K562 (cell line): ENCODE measurements around the gene CDK9. TPM values are rescaled to one million over a fixed set of nuclear protein-coding genes. Genes with fewer than 3 reads are reported as not detected.
A peak's percentile ranks its signal among the peaks of the same experiment; 100 is the strongest.

Experiments
- ADNP ChIP-seq: fragments of 200-800 bp; sonication (Bioruptor generic); IDR thresholded peaks from 2 replicates; pipeline ENCODE4 v1.6.1; 2016; ENCODE audit warnings: missing genetic modification characterization, missing compliant biosample characterization
- FOS ChIP-seq: IDR thresholded peaks from 3 replicates; pipeline ENCODE4 v1.6.1; 2011; ENCODE audit not compliant: insufficient read length; ENCODE audit errors: extremely low read depth
- FOXA3 ChIP-seq, 2 experiments: fragments of 450-650 bp in 1 of 2; sonication (generic) in 1 of 2; formaldehyde crosslinking; IDR thresholded peaks in 1 of 2; conservative IDR thresholded peaks in 1 of 2; 2 replicates each; pipeline versions ENCODE4 v1.4.0 to v1.8.0; 2020 to 2022; ENCODE audit warnings: mild to moderate bottlenecking in 2 of 2, missing genetic modification reagents in 1 of 2
- MYNN ChIP-seq, 2 experiments: sonication (generic); formaldehyde crosslinking in 1 of 2; IDR thresholded peaks; 2 replicates each; pipeline versions ENCODE4 v1.5.0 to v1.6.1; 2016 to 2020; ENCODE audit warnings: antibody characterized with exemption in 1 of 2, missing genetic modification reagents in 1 of 2
- NR2C2 ChIP-seq, 2 experiments: fragments of 200-800 bp in 1 of 2; sonication (Bioruptor generic) in 1 of 2; sonication (generic) in 1 of 2; formaldehyde crosslinking in 1 of 2; IDR thresholded peaks; 2 replicates each; pipeline versions ENCODE4 v1.6.1 to v1.8.0; 2016 to 2022; ENCODE audit warnings: mild to moderate bottlenecking in 1 of 2, missing compliant biosample characterization in 1 of 2, missing genetic modification characterization in 1 of 2, missing genetic modification reagents in 1 of 2
- NRF1 ChIP-seq, 2 experiments: fragments of 450-650 bp; IDR thresholded peaks in 1 of 2; conservative IDR thresholded peaks in 1 of 2; 2 replicates each; pipeline ENCODE4 v1.6.1; 2014; ENCODE audit warnings: mild to moderate bottlenecking in 2 of 2
- PHF20 ChIP-seq: fragments of 450-650 bp; IDR thresholded peaks from 2 replicates; pipeline ENCODE4 v1.6.1; 2018; ENCODE audit not compliant: partially characterized antibody
- RBM14 ChIP-seq: fragments of 200-400 bp; formaldehyde crosslinking; IDR thresholded peaks from 2 replicates; pipeline ENCODE4 v1.6.1; 2018; ENCODE audit warnings: low read depth, mild to moderate bottlenecking, low read length, moderate library complexity, borderline replicate concordance; ENCODE audit not compliant: insufficient read depth
- STAT5A ChIP-seq: IDR thresholded peaks from 2 replicates; pipeline ENCODE4 v1.6.1; 2012; ENCODE audit warnings: low read length, inconsistent platforms, borderline replicate concordance
- TARDBP ChIP-seq: fragments of 450-650 bp; IDR thresholded peaks from 2 replicates; pipeline ENCODE4 v1.6.1; 2016
- XRCC5 ChIP-seq: fragments of 200-400 bp; formaldehyde crosslinking; IDR thresholded peaks from 2 replicates; pipeline ENCODE4 v1.6.1; 2017; ENCODE audit warnings: low read depth, mild to moderate bottlenecking, low read length
- ZNF274 ChIP-seq: IDR thresholded peaks from 2 replicates; pipeline ENCODE4 v1.6.1; 2011; ENCODE audit warnings: low read depth, mild to moderate bottlenecking, low read length, moderate library complexity, borderline replicate concordance
- ZNF311 ChIP-seq: fragments of 250-450 bp; sonication (Bioruptor Pico); IDR thresholded peaks from 2 replicates; pipeline ENCODE4 v1.4.0; 2020; ENCODE audit warnings: mild to moderate bottlenecking, moderate library complexity
- polyA plus RNA-seq, 8 experiments: library from polyadenylated mRNA; depleted of rRNA in 4 of 8; stranded (reverse) in 5 of 8; unstranded in 3 of 8; fragments of >200 nt; fragmentation: Nextera tagmentation in 2 of 8; fragmentation: Illumina TruSeq in 1 of 8; extraction: Ambion mirVana in 2 of 8; extraction: Trizol in 1 of 8; gene quantifications; 2 replicates each; pipeline versions ENCODE4 v1.2.1 to v1.2.3, GENCODE V29; 2011 to 2014; ENCODE audit warnings: inconsistent platforms in 1 of 8, missing spikeins in 1 of 8
- total RNA-seq, 7 experiments: library from RNA; depleted of rRNA in 6 of 7; stranded (reverse); fragments of >200 nt in 6 of 7; fragmentation: Illumina TruSeq in 2 of 7; extraction: Trizol in 2 of 7; gene quantifications; 2 replicates each; pipeline versions ENCODE4 v1.2.1 to v1.2.3, GENCODE V29; 2011 to 2021; ENCODE audit warnings: low replicate concordance in 1 of 7
- TF ChIP-seq, protein P1 (sequence below): fragments of 250-450 bp; sonication (Bioruptor Pico); IDR thresholded peaks from 2 replicates; pipeline ENCODE4 v1.5.0; 2020; ENCODE audit warnings: mild to moderate bottlenecking
- TF ChIP-seq, protein P2 (sequence below): fragments of 450-650 bp; IDR thresholded peaks from one replicate; pipeline ENCODE4 v1.6.1; 2018; ENCODE audit warnings: mild to moderate bottlenecking, moderate library complexity; ENCODE audit not compliant: partially characterized antibody
- TF ChIP-seq, protein P3 (sequence below): fragments of 450-650 bp; IDR thresholded peaks from 2 replicates; pipeline ENCODE4 v1.6.1; 2016; ENCODE audit warnings: low read depth

The CDK9 gene
- total and polyA plus RNA-seq, 9 of the 15 experiments (the other 6 are each of a cell fraction or from before 2014, with no cell fraction given) = 4.2 to 78.6 (median 33.0) TPM

DNA sequence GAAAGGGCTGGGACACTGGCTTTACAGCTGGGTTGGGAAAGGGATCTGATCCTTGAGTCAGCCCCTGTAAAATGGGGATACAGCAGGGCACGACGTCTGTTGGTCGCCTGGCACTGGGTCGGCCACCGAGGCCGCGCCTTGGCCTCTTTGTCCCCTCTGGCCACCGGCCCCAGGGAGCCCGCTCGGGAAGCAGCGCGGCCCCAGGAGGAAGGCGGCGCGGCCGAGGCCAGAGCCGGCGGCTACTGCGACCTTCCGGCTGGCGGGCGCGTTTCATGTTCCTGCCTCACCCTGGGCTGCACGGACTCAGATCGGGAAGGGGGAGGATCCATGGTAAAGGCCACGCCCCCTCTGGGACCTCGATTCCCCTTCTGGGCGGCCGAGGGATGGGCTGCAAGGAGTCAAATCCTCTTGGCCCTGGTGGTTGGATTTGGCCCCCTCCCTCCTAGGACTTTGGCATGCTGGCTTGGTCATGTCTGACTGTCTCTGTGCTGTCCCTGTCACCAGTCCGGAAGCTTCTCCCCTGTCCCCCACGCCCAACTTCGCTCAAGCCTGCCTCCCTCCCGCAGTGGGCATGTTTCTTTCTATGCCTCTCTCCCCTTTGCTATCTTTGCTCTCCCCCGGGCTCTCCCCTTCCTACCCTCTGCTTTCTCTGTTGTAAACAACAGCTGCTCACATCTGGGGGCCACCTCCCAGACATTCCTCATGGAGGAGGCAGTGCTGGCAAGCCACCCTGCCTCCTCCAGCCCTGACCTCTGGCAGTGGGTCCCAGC is 42.6 kb downstream of the CDK9 start (continued):
- TF ChIP-seq, protein P1, sequence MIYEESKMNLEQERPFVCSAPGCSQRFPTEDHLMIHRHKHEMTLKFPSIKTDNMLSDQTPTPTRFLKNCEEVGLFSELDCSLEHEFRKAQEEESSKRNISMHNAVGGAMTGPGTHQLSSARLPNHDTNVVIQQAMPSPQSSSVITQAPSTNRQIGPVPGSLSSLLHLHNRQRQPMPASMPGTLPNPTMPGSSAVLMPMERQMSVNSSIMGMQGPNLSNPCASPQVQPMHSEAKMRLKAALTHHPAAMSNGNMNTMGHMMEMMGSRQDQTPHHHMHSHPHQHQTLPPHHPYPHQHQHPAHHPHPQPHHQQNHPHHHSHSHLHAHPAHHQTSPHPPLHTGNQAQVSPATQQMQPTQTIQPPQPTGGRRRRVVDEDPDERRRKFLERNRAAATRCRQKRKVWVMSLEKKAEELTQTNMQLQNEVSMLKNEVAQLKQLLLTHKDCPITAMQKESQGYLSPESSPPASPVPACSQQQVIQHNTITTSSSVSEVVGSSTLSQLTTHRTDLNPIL (CRISPR knock-in tag) = no peak
- TF ChIP-seq ADNP (tag) (no peak), STAT5A (no peak), ZNF274 (no peak), FOS (no peak), RBM14 (no peak), PHF20 (peak; percentile 56), FOXA3 (CRISPR knock-in tag; conservative IDR thresholded peaks at IDR 0.05 in 1 of 2, IDR thresholded peaks at IDR 0.05 in 1 of 2) (no peak), ZNF311 (CRISPR knock-in tag) (peak; percentile 52), MYNN (IDR thresholded peaks at IDR 0.05) (peak; percentile 59; the same call in 1 of the 2 replicates), MYNN (CRISPR knock-in tag; IDR thresholded peaks at IDR 0.05) (no peak), NR2C2 (CRISPR knock-in tag; IDR thresholded peaks at IDR 0.05) (peak; percentile 55; the same call in 1 of the 2 replicates), NR2C2 (tag; IDR thresholded peaks at IDR 0.05) (peak; percentile 48), NRF1 (conservative IDR thresholded peaks at IDR 0.05 in 1 of 2, IDR thresholded peaks at IDR 0.05 in 1 of 2) (peak; percentile 71 to 76), XRCC5 (no peak), TARDBP (no peak)
- TF ChIP-seq, protein P2, sequence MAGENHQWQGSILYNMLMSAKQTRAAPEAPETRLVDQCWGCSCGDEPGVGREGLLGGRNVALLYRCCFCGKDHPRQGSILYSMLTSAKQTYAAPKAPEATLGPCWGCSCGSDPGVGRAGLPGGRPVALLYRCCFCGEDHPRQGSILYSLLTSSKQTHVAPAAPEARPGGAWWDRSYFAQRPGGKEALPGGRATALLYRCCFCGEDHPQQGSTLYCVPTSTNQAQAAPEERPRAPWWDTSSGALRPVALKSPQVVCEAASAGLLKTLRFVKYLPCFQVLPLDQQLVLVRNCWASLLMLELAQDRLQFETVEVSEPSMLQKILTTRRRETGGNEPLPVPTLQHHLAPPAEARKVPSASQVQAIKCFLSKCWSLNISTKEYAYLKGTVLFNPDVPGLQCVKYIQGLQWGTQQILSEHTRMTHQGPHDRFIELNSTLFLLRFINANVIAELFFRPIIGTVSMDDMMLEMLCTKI = no peak
- TF ChIP-seq, protein P3, sequence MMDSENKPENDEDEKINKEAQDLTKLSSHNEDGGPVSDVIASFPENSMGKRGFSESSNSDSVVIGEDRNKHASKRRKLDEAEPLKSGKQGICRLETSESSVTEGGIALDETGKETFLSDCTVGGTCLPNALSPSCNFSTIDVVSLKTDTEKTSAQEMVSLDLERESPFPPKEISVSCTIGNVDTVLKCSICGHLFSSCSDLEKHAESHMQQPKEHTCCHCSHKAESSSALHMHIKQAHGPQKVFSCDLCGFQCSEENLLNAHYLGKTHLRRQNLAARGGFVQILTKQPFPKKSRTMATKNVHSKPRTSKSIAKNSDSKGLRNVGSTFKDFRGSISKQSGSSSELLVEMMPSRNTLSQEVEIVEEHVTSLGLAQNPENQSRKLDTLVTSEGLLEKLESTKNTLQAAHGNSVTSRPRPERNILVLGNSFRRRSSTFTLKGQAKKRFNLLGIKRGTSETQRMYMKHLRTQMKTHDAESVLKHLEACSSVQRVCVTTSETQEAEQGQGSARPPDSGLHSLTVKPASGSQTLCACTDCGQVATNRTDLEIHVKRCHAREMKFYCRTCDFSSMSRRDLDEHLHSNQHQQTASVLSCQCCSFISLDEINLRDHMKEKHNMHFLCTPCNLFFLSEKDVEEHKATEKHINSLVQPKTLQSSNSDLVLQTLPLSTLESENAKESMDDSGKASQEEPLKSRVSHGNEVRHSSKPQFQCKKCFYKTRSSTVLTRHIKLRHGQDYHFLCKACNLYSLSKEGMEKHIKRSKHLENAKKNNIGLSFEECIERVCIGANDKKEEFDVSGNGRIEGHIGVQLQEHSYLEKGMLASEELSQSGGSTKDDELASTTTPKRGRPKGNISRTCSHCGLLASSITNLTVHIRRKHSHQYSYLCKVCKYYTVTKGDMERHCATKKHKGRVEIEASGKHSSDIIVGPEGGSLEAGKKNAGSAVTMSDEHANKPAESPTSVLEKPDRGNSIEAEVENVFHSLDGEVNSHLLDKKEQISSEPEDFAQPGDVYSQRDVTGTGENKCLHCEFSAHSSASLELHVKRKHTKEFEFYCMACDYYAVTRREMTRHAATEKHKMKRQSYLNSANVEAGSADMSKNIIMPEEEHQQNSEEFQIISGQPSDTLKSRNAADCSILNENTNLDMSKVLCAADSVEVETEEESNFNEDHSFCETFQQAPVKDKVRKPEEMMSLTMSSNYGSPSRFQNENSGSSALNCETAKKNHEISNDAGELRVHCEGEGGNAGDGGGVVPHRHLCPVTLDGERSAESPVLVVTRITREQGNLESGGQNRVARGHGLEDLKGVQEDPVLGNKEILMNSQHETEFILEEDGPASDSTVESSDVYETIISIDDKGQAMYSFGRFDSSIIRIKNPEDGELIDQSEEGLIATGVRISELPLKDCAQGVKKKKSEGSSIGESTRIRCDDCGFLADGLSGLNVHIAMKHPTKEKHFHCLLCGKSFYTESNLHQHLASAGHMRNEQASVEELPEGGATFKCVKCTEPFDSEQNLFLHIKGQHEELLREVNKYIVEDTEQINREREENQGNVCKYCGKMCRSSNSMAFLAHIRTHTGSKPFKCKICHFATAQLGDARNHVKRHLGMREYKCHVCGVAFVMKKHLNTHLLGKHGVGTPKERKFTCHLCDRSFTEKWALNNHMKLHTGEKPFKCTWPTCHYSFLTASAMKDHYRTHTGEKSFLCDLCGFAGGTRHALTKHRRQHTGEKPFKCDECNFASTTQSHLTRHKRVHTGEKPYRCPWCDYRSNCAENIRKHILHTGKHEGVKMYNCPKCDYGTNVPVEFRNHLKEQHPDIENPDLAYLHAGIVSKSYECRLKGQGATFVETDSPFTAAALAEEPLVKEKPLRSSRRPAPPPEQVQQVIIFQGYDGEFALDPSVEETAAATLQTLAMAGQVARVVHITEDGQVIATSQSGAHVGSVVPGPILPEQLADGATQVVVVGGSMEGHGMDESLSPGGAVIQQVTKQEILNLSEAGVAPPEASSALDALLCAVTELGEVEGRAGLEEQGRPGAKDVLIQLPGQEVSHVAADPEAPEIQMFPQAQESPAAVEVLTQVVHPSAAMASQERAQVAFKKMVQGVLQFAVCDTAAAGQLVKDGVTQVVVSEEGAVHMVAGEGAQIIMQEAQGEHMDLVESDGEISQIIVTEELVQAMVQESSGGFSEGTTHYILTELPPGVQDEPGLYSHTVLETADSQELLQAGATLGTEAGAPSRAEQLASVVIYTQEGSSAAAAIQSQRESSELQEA = no peak
